Peyer's patch (tissue), 4 donors: ENCODE data around the gene SCAMP4.

ENCODE experiments used
- POLR2A ChIP-seq, 2 donors: fragments of 450-650 bp; IDR thresholded peaks; one replicate each; pipeline ENCODE4 v1.5.1; 2017; ENCODE audit warnings: antibody characterized with exemption in 2 of 2, mild to moderate bottlenecking in 2 of 2, moderate library complexity in 2 of 2
- TF ChIP-seq, protein P1 (sequence below), 6 experiments: fragments of 450-650 bp in 4 of 6; fragments of 200-600 bp in 2 of 6; sonication (generic) in 1 of 6; IDR thresholded peaks; one replicate each; pipeline ENCODE4 v1.5.1; 2017 to 2019; ENCODE audit warnings: antibody characterized with exemption in 6 of 6, mild to moderate bottlenecking in 3 of 6, moderate library complexity in 1 of 6

DNA sequence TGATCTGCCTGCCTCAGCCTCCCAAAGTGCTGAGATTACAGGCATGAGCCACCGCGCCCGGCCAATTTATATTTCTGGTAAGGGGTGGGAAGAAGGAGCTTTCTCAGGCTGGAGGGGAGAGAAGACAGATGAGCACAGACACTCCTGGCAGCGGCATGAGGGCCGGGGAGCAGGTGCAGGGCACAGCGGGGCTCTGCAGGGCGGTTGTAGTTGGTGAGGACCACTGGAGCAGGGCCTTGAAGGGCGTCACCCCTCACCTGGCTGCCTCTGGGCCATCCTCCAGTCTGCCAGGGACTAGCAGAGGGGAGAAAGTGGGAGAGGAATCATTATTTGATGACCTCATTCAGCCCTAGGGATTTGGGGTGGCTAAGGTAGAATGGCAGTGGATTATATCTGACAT, 27.2 kb downstream of the SCAMP4 start:
- TF ChIP-seq, protein P1, sequence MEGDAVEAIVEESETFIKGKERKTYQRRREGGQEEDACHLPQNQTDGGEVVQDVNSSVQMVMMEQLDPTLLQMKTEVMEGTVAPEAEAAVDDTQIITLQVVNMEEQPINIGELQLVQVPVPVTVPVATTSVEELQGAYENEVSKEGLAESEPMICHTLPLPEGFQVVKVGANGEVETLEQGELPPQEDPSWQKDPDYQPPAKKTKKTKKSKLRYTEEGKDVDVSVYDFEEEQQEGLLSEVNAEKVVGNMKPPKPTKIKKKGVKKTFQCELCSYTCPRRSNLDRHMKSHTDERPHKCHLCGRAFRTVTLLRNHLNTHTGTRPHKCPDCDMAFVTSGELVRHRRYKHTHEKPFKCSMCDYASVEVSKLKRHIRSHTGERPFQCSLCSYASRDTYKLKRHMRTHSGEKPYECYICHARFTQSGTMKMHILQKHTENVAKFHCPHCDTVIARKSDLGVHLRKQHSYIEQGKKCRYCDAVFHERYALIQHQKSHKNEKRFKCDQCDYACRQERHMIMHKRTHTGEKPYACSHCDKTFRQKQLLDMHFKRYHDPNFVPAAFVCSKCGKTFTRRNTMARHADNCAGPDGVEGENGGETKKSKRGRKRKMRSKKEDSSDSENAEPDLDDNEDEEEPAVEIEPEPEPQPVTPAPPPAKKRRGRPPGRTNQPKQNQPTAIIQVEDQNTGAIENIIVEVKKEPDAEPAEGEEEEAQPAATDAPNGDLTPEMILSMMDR (IDR thresholded peaks at IDR 0.05), result no peak
- TF ChIP-seq POLR2A (IDR thresholded peaks at IDR 0.05), result no peak
